IPS-18a (cell line): ENCODE measurements around the gene NME3.
A peak's percentile ranks its signal among the peaks of the same experiment; 100 is the strongest.

Experiments
- H3K27ac ChIP-seq: one replicate; pipeline ENCODE4 v1.5.1; 2013; ENCODE audit warnings: low read length
- H3K27me3 ChIP-seq: one replicate; pipeline ENCODE4 v1.6.1; 2013; ENCODE audit warnings: mild to moderate bottlenecking, low read length; ENCODE audit not compliant: control insufficient read depth, insufficient read depth
- H3K36me3 ChIP-seq: one replicate; pipeline ENCODE4 v1.6.1; 2013; ENCODE audit warnings: low read depth, low read length; ENCODE audit not compliant: control insufficient read depth
- H3K4me1 ChIP-seq: one replicate; pipeline ENCODE4 v1.6.1; 2013; ENCODE audit warnings: low read depth, low read length; ENCODE audit not compliant: control insufficient read depth
- H3K4me3 ChIP-seq: one replicate; pipeline ENCODE4 v1.5.1; 2013; ENCODE audit warnings: low read length
- H3K9ac ChIP-seq: one replicate; pipeline ENCODE4 v1.6.1; 2013; ENCODE audit warnings: mild to moderate bottlenecking, low read length, moderate library complexity
- H3K9me3 ChIP-seq: one replicate; pipeline ENCODE4 v1.6.1; 2013; ENCODE audit warnings: low read depth, low read length; ENCODE audit not compliant: control insufficient read depth

The NME3 gene

DNA sequence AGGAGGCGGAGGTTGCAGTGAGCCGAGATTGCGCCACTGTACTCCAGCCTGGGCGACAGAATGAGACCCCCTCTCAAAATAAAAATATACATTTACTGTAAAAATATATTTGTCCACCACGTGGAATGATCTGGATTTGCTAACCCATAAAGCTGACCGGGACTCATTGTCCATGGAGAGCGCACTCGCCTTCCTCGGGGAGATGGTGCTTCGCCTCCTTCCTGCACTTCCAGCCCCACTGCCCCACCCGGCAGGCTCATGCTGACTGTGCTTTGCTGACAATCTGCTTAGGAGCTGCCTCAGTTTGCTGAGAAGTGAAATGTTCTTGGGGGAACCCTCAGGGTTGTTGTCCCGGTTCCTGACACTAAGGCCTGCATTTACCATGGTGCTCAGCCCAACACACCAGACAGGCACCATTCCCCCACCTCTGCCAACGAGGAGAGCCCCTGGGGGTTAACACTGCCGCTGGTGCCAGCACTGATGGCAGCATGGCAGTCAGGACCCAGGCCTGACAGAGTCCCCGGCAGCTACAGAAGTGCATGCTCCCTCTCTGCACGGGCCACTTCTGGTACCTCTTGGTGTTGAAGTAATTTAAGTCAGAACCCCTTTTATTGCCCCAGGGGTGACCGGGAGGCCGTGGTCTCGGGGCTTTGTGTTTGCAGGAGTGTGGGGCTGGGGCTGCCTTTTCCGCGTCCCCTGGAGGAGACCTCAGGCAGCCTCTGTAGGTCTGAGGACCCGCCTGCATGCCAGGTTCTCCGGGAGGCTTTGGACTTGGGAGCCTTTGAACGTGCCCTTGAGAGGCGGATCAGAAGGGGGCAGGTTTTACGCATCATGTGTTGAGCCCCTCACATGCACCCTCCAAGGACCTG, 13.9 kb upstream of the NME3 start:
- Histone ChIP-seq H3K4me3 (no peak overlapping the region), H3K36me3 (peaks cover 9% of the 10 kb centered on the region), H3K4me1 (no peaks in the 10 kb centered on the region), H3K27ac (no peak overlapping the region), H3K9me3 (no peaks in the 10 kb centered on the region), H3K27me3 (no peaks in the 10 kb centered on the region), H3K9ac (no peak overlapping the region)

DNA sequence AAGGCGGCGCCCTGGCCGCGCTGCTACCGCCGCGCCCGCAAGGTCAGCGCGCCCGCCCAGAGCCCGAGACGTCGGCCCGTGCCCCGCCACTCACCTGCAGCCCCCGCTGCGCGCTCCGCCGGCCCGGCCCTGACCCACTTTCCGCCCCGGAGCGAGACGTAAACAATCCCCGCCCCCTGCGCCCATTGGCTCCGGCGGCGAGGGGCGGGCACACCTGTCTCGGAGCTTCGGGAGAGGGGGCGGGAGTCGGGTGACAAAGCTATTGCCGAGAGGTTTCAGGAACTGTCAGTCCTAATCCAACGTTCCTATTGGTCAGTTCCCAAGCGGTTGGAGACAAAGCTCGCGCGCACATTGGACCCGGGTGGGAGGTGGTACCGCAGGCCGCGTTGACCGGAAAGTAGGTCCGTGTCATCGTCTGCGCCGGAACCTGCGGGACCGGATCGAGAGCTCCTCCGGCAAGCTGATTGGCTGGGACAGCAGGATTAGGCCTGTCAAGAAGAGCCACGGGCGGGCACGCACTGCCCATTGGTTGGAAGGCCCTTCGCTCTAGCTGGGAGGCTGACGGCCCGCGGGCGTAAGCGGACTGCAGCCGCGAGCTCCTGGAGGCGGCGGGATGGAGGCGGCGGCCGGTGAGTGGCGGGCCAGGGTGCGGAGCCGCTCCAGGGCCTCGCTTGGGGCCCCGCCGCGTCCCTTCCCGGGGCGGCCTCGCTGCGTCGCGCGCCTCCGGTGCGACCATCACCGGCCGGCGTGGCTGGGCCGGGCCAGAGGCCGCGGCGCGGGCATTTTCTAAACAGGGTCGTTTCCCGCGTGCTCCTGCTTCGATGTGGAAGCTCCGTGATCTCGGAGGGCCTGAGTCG, 11.3 kb upstream of the NME3 start, which contains the start of the genes NUBP2 and SPSB3:
NUBP2 (plus strand) TSS at position 553 of the 857 bp plus-strand sequence; CDS start at position 614, 61 bp downstream.
SPSB3 (minus strand) TSS at position 164 of the 857 bp plus-strand sequence. CDS start 1,088 bp downstream, outside the sequence.
- Histone ChIP-seq H3K4me3 (peak within 1 kb of the TSS; percentile 83), H3K9me3 (no peaks in the 10 kb centered on the region), H3K27me3 (no peaks in the 10 kb centered on the region), H3K36me3 (peaks cover 3% of the 10 kb centered on the region), H3K27ac (no peak within 1 kb of the TSS), H3K9ac (peak within 1 kb of the TSS; percentile 80), H3K4me1 (no peaks in the 10 kb centered on the region)

DNA sequence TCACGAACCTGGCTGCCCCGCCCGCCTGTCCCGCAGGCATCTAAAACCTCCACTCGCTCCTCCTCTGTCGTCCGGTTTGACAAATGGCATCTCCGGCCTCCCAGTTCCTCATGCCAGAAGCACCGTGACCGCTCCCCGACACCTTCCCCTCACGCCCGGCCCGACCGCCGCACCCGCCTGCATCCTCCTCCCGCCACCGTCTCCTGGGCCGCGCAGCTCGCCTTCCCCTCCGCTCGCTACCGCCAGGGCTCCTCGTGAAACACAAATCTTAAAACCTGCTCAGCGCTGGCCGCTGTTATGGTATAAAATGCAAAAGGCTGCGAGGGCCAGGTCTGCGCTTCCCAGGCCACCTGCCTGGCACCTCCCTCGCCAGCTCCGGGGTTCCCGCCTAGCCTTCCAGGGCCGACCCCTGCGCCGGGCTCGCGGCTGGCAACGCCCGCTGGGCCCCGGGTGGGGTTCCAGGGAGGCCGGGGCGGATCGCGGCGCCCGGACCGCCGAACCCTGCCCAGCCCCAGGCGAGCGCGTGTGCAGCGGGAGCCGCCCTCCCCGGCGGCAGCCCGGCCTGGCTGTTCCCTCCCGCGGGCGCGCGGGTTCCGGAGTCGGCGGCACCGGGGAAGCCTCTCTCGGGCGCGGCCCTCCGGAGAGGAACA, 10.5 kb upstream of the NME3 start:
- H3K27ac ChIP-seq, result no peak overlapping the region
- peak overlapping the region; percentile 83 for H3K4me3 ChIP-seq
- H3K4me1 ChIP-seq, result no peaks in the 10 kb centered on the region
- H3K27me3 ChIP-seq, result no peaks in the 10 kb centered on the region
- no peaks in the 10 kb centered on the region for H3K9me3 ChIP-seq
- peak overlapping the region; percentile 45 for H3K9ac ChIP-seq
- H3K36me3 ChIP-seq, result peaks cover 8% of the 10 kb centered on the region

DNA sequence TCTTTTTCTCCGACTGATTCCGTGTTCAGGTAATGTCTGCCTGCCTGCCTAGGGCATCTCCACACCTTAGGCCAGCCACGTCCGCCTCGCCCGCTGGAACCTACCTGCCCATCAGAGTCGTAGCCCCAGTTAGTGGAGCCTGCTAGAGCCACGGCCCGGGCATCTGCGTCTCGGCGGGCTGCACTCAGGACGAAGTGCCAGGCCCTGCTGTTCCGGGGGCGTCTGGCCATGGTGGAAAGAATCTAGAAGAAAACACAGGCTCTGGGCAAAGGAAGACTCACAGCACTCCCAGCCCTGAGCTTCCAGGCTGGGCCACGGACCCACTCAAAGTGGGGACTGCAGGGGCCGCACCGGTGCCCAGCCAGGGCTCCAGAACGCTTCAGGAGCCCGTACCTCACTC, 9.9 kb upstream of the NME3 start:
- Histone ChIP-seq H3K4me3 (peak overlapping the region; percentile 83), H3K27ac (no peak overlapping the region), H3K9me3 (no peaks in the 10 kb centered on the region), H3K4me1 (no peaks in the 10 kb centered on the region), H3K36me3 (peaks cover 11% of the 10 kb centered on the region), H3K27me3 (no peaks in the 10 kb centered on the region), H3K9ac (peak overlapping the region; percentile 45)

DNA sequence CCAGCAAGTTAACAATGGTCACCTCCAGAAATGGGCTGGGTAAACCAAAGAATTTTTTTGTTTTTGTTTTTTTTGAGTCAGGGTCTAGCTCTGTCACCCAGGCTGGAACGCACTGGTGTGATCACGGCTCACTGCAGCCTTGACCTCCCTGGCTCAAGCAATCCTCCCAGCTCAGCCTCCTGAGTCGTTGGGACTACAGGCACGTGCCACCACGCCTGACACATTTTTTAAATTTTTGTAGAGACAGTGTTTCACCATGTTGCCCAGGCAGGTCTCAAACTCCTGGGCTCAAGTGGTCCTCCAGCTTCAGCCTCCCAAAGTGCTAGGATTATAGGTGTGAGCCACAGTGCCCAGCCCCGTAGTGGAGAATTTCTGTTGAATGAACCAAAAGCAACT, 9.3 kb upstream of the NME3 start:
- no peak overlapping the region for H3K9ac ChIP-seq

DNA sequence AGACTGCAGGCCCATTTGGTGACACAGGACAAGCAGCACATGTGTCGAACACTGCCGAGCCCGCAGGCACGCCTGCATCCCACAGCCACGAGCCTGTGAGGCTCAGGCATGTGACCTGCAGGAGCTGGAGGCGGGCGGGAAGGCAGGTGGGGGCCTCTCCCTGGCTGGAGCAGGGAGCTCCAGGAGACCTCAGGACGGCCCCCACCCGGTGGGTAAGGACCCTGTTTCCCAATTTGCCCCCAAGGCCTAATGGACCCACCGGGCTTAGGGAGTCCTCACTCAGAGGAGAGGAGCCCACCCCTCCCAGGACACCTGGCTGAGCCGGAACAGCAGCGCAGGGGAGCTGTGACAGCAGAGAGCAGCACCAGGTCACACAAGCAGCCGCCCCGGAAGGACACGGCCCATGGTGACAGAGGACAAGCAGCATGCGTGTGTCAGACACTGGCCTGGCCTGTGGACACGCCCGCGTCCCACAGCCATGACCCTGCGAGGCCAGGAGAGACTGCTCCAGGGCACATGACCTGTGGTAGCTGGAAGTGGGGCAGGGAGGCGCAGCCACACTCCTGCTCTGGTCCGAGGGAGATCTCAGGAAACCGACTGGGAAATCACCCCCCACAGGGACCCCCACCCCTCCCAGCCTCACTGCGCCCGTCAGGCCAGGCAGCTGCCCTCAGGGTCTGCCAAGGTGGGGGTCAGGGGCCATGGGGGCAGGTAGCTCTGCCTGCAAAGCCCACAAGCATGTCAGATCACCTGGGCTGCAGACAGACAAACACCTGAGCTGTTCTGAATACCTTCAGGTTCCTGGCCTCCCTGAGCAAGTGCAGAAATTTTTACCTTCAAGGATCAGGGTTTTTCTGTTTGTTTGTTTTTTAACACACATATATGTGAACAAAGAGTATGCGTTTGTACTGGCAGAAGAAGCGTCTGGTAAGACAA, 8.7 kb upstream of the NME3 start:
- Histone ChIP-seq H3K9ac (no peak overlapping the region), H3K27ac (no peak overlapping the region), H3K27me3 (no peaks in the 10 kb centered on the region), H3K9me3 (no peaks in the 10 kb centered on the region), H3K4me1 (no peaks in the 10 kb centered on the region), H3K36me3 (peaks cover 16% of the 10 kb centered on the region), H3K4me3 (no peak overlapping the region)

More for the DNA sequence above, 9.3 kb upstream of the NME3 start:
- H3K9me3 ChIP-seq, result no peaks in the 10 kb centered on the region
- H3K27ac ChIP-seq, result no peak overlapping the region
- H3K4me1 ChIP-seq, result no peaks in the 10 kb centered on the region
- H3K4me3 ChIP-seq, result no peak overlapping the region
- peaks cover 11% of the 10 kb centered on the region for H3K36me3 ChIP-seq
- H3K27me3 ChIP-seq, result no peaks in the 10 kb centered on the region

DNA sequence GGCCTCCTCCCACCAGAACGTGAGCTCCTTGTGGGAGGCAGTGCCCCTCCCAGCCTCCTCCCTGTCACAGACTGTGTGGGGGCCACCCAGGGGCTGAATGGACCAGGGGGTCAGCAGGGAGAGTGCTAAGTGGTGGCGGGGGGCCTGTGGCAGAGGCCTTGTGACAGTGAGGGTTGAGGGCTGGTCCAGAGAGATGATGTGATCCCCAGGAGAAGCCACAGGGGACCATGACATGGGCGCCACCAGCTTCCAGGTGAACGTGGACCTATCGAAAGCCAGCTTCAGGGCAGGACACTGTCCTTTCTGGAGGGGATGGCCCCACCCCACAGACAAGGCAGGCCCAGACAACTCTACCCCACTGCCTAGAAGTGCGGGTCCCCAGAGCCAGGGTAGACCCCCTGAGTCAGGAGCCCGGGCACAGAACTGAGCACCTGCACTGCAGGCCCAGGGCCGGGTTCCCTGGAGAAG, 7.9 kb upstream of the NME3 start:
- no peak overlapping the region for H3K9ac ChIP-seq
- peaks cover 16% of the 10 kb centered on the region for H3K36me3 ChIP-seq
- no peaks in the 10 kb centered on the region for H3K9me3 ChIP-seq
- no peak overlapping the region for H3K4me3 ChIP-seq
- no peaks in the 10 kb centered on the region for H3K27me3 ChIP-seq
- no peak overlapping the region for H3K27ac ChIP-seq
- no peaks in the 10 kb centered on the region for H3K4me1 ChIP-seq

DNA sequence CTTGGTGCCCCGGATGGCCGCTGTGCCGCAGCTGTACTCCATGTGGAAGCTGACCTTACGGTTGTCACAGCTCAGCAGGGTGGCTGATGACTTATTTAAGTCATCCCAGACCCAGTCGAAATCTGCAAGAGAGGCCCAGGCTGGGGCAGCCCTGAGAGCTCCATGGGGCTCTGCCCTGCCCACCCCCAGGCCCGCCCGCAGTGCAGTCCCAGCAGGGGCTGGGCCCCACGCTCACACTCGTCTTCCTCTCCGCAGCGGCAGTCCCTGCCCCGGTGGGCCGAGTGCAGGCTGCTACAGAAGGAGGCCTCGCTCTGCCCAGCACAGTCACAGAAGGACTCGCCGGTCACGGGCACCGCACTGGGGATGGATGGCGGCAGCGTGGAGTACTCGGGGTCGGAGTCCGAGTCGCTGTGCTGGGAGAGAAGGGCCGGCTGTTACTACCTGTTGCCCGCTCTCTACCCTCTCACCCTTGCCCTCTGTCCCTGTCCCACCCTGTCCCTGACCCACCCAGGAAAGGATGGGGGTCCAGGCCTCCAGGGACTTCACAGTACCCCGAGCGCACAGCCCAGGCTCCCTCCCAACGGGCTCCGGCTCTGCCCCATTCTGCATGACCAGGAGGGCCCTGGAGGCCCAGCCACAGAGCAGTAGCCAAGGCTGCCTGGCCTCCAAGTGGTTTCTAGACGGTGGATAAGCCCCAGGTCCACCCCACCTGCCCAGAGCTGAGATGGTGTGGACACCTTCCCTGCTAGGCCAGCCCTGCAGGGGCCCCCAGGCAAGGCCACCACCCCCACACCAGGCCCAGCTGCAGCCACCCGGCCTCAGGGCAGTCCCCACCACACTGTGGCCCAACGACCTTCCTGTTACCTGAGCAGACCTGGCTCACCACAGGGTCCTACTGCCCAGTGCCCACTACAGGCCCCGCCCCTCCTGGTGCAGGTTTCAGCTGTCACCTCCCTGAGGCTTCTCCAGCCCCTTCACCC, 7.1 kb upstream of the NME3 start:
- H3K27ac ChIP-seq, result no peak overlapping the region
- no peaks in the 10 kb centered on the region for H3K4me1 ChIP-seq
- H3K4me3 ChIP-seq, result no peak overlapping the region
- peaks cover 16% of the 10 kb centered on the region for H3K36me3 ChIP-seq
- H3K9ac ChIP-seq, result no peak overlapping the region
- H3K27me3 ChIP-seq, result no peaks in the 10 kb centered on the region
- no peaks in the 10 kb centered on the region for H3K9me3 ChIP-seq

DNA sequence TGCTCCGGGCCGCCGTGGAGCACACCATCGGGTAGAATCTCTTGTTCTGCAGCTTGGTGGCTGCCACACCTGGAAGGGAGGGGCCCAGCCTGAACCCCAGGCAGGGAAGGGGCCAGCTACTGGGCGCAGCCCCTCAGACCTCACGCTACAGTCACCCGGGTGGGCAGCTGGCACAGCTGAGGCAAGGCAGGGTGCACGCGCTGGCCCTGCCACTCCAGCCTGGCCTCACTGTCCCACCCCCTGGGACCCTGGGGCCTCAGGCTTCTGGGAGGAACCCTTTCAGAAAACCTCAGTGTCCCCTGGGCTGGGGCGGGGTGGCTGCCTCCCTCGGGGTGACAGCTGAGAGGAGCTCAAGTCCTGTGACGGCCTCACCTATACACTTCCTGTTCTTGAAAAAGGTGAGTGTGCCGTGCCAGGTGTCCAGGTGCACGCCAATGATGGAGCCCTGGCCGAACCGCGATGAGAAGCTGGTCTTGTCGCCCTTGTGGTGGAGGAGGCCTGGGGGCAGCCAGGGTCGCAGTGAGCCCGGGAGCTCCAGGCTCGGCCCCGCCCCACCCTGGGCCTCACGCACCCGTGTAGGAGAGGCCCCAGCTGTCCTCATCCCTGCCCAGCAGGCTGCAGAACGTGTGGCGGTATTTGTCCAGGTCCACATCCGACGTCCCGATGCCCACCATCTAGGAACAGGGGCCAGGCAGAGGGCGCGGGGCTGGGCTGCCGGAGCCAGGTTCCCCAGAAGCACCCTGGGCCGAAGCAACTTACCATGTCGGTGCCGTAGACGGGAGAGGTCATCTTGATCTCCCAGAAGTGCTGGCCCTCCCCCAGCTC, 6.2 kb upstream of the NME3 start:
- Histone ChIP-seq H3K27ac (no peak overlapping the region), H3K36me3 (peaks cover 16% of the 10 kb centered on the region), H3K9me3 (no peaks in the 10 kb centered on the region), H3K4me1 (no peaks in the 10 kb centered on the region), H3K27me3 (no peaks in the 10 kb centered on the region), H3K4me3 (no peak overlapping the region), H3K9ac (no peak overlapping the region)
